Measurements from ENCODE around the gene ZNF518A.

The ZNF518A gene

GRCh38 chr10:96129387-96130325, at the start of gene ZNF518A:
Gene ZNF518A, plus strand, starts transcription at chr10:96130297. Its CDS starts 26,026 bp downstream, at chr10:96156323.
- H3K9ac ChIP-seq (ENCODE audit: low read length): peak within 1 kb of the TSS; percentile 97
- no peaks in the 10 kb centered on the region for H3K9me3 ChIP-seq (ENCODE audit: control insufficient read depth, low read depth, low read length)
- H3K27me3 ChIP-seq (ENCODE audit: control insufficient read depth, insufficient read depth, low read length): peaks cover 3% of the 10 kb centered on the region
- peak within 1 kb of the TSS; percentile 98 for H3K27ac ChIP-seq (ENCODE audit: low read length)
- peak within 1 kb of the TSS; percentile 78 for H3K4me3 ChIP-seq (ENCODE audit: low read length)
- peaks cover 16% of the 10 kb centered on the region for H3K36me3 ChIP-seq (ENCODE audit: control insufficient read depth, low read depth, low read length)
- H3K4me1 ChIP-seq (ENCODE audit: control insufficient read depth, low read depth, low read length): peaks cover 17% of the 10 kb centered on the region

GRCh38 chr10:96082153-96082552, 47.9 kb upstream of the ZNF518A start:
- Histone ChIP-seq H3K9ac (ENCODE audit: low read length) (no peak overlapping the region), H3K36me3 (ENCODE audit: control insufficient read depth, low read depth, low read length) (no peaks in the 10 kb centered on the region), H3K27ac (ENCODE audit: low read length) (no peak overlapping the region), H3K4me3 (ENCODE audit: low read length) (no peak overlapping the region), H3K9me3 (ENCODE audit: control insufficient read depth, low read depth, low read length) (no peaks in the 10 kb centered on the region), H3K4me1 (ENCODE audit: control insufficient read depth, low read depth, low read length) (no peaks in the 10 kb centered on the region), H3K27me3 (ENCODE audit: control insufficient read depth, insufficient read depth, low read length) (no peaks in the 10 kb centered on the region)

- Histone ChIP-seq H3K27ac (ENCODE audit: low read length) (no peak overlapping the region), H3K36me3 (ENCODE audit: control insufficient read depth, low read depth, low read length) (no peaks in the 10 kb centered on the region), H3K4me3 (ENCODE audit: low read length) (no peak overlapping the region), H3K9ac (ENCODE audit: low read length) (no peak overlapping the region), H3K27me3 (ENCODE audit: control insufficient read depth, insufficient read depth, low read length) (no peaks in the 10 kb centered on the region), H3K9me3 (ENCODE audit: control insufficient read depth, low read depth, low read length) (no peaks in the 10 kb centered on the region), H3K4me1 (ENCODE audit: control insufficient read depth, low read depth, low read length) (no peaks in the 10 kb centered on the region)
Observed at GRCh38 chr10:96082748-96083147, 47.3 kb upstream of the ZNF518A start.

- no peak overlapping the region for H3K9ac ChIP-seq (ENCODE audit: low read length)
- H3K27ac ChIP-seq (ENCODE audit: low read length): no peak overlapping the region
- H3K9me3 ChIP-seq (ENCODE audit: control insufficient read depth, low read depth, low read length): no peaks in the 10 kb centered on the region
- no peaks in the 10 kb centered on the region for H3K36me3 ChIP-seq (ENCODE audit: control insufficient read depth, low read depth, low read length)
- no peaks in the 10 kb centered on the region for H3K4me1 ChIP-seq (ENCODE audit: control insufficient read depth, low read depth, low read length)
- H3K27me3 ChIP-seq (ENCODE audit: control insufficient read depth, insufficient read depth, low read length): no peaks in the 10 kb centered on the region
- H3K4me3 ChIP-seq (ENCODE audit: low read length): no peak overlapping the region
Observed at GRCh38 chr10:96089116-96089515, 41.0 kb upstream of the ZNF518A start.

- Histone ChIP-seq H3K4me3 (ENCODE audit: low read length) (no peak overlapping the region), H3K27ac (ENCODE audit: low read length) (no peak overlapping the region), H3K36me3 (ENCODE audit: control insufficient read depth, low read depth, low read length) (no peaks in the 10 kb centered on the region), H3K4me1 (ENCODE audit: control insufficient read depth, low read depth, low read length) (no peaks in the 10 kb centered on the region), H3K27me3 (ENCODE audit: control insufficient read depth, insufficient read depth, low read length) (no peaks in the 10 kb centered on the region), H3K9ac (ENCODE audit: low read length) (no peak overlapping the region), H3K9me3 (ENCODE audit: control insufficient read depth, low read depth, low read length) (no peaks in the 10 kb centered on the region)
Observed at GRCh38 chr10:96089670-96090462, 40.2 kb upstream of the ZNF518A start.

- Histone ChIP-seq H3K9ac (ENCODE audit: low read length) (no peak overlapping the region), H3K9me3 (ENCODE audit: control insufficient read depth, low read depth, low read length) (no peaks in the 10 kb centered on the region), H3K4me1 (ENCODE audit: control insufficient read depth, low read depth, low read length) (no peaks in the 10 kb centered on the region), H3K27ac (ENCODE audit: low read length) (no peak overlapping the region), H3K36me3 (ENCODE audit: control insufficient read depth, low read depth, low read length) (no peaks in the 10 kb centered on the region), H3K4me3 (ENCODE audit: low read length) (no peak overlapping the region), H3K27me3 (ENCODE audit: control insufficient read depth, insufficient read depth, low read length) (no peaks in the 10 kb centered on the region)
Observed at GRCh38 chr10:96090463-96090800, 39.7 kb upstream of the ZNF518A start.

- Histone ChIP-seq H3K27ac (ENCODE audit: low read length) (no peak overlapping the region), H3K9me3 (ENCODE audit: control insufficient read depth, low read depth, low read length) (no peaks in the 10 kb centered on the region), H3K36me3 (ENCODE audit: control insufficient read depth, low read depth, low read length) (no peaks in the 10 kb centered on the region), H3K4me1 (ENCODE audit: control insufficient read depth, low read depth, low read length) (no peaks in the 10 kb centered on the region), H3K9ac (ENCODE audit: low read length) (no peak overlapping the region), H3K4me3 (ENCODE audit: low read length) (no peak overlapping the region), H3K27me3 (ENCODE audit: control insufficient read depth, insufficient read depth, low read length) (no peaks in the 10 kb centered on the region)
Observed at GRCh38 chr10:96092999-96093767, 36.9 kb upstream of the ZNF518A start.

GRCh38 chr10:96093948-96094347, 36.1 kb upstream of the ZNF518A start:
- Histone ChIP-seq H3K27ac (ENCODE audit: low read length) (no peak overlapping the region), H3K9ac (ENCODE audit: low read length) (no peak overlapping the region), H3K4me3 (ENCODE audit: low read length) (no peak overlapping the region), H3K27me3 (ENCODE audit: control insufficient read depth, insufficient read depth, low read length) (no peaks in the 10 kb centered on the region), H3K36me3 (ENCODE audit: control insufficient read depth, low read depth, low read length) (no peaks in the 10 kb centered on the region), H3K4me1 (ENCODE audit: control insufficient read depth, low read depth, low read length) (no peaks in the 10 kb centered on the region), H3K9me3 (ENCODE audit: control insufficient read depth, low read depth, low read length) (no peaks in the 10 kb centered on the region)

- Histone ChIP-seq H3K36me3 (ENCODE audit: control insufficient read depth, low read depth, low read length) (no peaks in the 10 kb centered on the region), H3K27me3 (ENCODE audit: control insufficient read depth, insufficient read depth, low read length) (no peaks in the 10 kb centered on the region), H3K27ac (ENCODE audit: low read length) (no peak overlapping the region), H3K9ac (ENCODE audit: low read length) (no peak overlapping the region), H3K4me3 (ENCODE audit: low read length) (no peak overlapping the region), H3K9me3 (ENCODE audit: control insufficient read depth, low read depth, low read length) (no peaks in the 10 kb centered on the region), H3K4me1 (ENCODE audit: control insufficient read depth, low read depth, low read length) (no peaks in the 10 kb centered on the region)
Observed at GRCh38 chr10:96096958-96097357, 33.1 kb upstream of the ZNF518A start.

- H3K27me3 ChIP-seq (ENCODE audit: control insufficient read depth, insufficient read depth, low read length): no peaks in the 10 kb centered on the region
- H3K4me1 ChIP-seq (ENCODE audit: control insufficient read depth, low read depth, low read length): no peaks in the 10 kb centered on the region
- H3K9ac ChIP-seq (ENCODE audit: low read length): no peak overlapping the region
- H3K27ac ChIP-seq (ENCODE audit: low read length): no peak overlapping the region
- no peak overlapping the region for H3K4me3 ChIP-seq (ENCODE audit: low read length)
- H3K9me3 ChIP-seq (ENCODE audit: control insufficient read depth, low read depth, low read length): no peaks in the 10 kb centered on the region
- no peaks in the 10 kb centered on the region for H3K36me3 ChIP-seq (ENCODE audit: control insufficient read depth, low read depth, low read length)
Observed at GRCh38 chr10:96097865-96098264, 32.2 kb upstream of the ZNF518A start.

GRCh38 chr10:96107623-96108038, 22.5 kb upstream of the ZNF518A start:
- Histone ChIP-seq H3K27me3 (ENCODE audit: control insufficient read depth, insufficient read depth, low read length) (no peaks in the 10 kb centered on the region), H3K9ac (ENCODE audit: low read length) (no peak overlapping the region), H3K9me3 (ENCODE audit: control insufficient read depth, low read depth, low read length) (no peaks in the 10 kb centered on the region), H3K4me1 (ENCODE audit: control insufficient read depth, low read depth, low read length) (no peaks in the 10 kb centered on the region), H3K4me3 (ENCODE audit: low read length) (no peak overlapping the region), H3K27ac (ENCODE audit: low read length) (no peak overlapping the region), H3K36me3 (ENCODE audit: control insufficient read depth, low read depth, low read length) (no peaks in the 10 kb centered on the region)
